AG10803 (cell line): ENCODE results near the gene SOX8.

Source experiments
- DNase-seq: peaks from one replicate; pipeline ENCODE4 v3.0.0; 2010; ENCODE audit warnings: low read depth
- H3K4me3 ChIP-seq: 2 replicates; pipeline ENCODE4 v1.5.1; 2011; ENCODE audit warnings: mild to moderate bottlenecking, low read length, control low read depth
- TF ChIP-seq, protein P1 (sequence below): conservative IDR thresholded peaks from 2 replicates; pipeline ENCODE4 v1.5.1; 2011; ENCODE audit warnings: mild to moderate bottlenecking, low read length, control low read depth, inconsistent platforms

Gene SOX8

DNA sequence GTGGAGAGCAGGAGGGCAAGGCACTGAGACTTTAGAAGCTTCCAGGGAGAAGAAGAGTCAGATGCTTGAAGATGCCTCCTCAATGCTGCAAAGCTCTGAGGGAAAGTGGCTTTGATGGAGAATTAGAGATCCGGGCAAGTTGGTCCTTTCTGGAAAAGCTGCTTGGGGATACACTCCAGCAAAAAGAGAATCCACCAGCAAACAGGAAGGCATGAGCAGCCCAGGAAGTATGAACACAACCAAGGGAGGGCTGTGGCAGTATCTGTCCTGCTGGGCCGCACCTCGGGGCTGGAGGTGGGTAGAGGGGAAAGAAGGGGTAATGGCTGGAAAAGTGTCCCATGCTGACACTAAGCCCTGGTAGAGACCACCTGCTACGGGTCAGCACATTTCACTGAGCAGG, 16.1 kb upstream of the SOX8 start:
- H3K4me3 ChIP-seq, result no peak overlapping the region
- no peak for DNase-seq
- TF ChIP-seq, protein P1, sequence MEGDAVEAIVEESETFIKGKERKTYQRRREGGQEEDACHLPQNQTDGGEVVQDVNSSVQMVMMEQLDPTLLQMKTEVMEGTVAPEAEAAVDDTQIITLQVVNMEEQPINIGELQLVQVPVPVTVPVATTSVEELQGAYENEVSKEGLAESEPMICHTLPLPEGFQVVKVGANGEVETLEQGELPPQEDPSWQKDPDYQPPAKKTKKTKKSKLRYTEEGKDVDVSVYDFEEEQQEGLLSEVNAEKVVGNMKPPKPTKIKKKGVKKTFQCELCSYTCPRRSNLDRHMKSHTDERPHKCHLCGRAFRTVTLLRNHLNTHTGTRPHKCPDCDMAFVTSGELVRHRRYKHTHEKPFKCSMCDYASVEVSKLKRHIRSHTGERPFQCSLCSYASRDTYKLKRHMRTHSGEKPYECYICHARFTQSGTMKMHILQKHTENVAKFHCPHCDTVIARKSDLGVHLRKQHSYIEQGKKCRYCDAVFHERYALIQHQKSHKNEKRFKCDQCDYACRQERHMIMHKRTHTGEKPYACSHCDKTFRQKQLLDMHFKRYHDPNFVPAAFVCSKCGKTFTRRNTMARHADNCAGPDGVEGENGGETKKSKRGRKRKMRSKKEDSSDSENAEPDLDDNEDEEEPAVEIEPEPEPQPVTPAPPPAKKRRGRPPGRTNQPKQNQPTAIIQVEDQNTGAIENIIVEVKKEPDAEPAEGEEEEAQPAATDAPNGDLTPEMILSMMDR, result no peak

DNA sequence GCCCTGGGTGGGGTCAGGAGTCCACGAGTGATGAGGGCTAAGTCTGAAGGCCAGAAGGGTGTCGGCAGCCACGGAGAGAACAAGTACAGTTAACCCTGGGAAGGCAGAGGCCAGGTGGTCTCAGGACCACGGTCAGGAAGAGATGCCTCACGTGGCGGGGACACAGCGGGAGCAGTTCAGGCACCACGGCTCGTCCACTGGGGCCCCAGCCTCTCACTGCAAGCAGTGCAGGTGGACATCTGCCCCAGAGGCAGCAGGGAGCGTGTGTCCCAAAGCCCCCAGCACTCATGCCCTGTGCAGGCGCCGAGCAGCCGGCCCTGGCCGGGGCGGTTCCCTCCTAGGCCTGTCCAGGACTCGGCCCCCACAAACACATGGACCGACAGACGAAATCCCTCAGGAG, 15.5 kb upstream of the SOX8 start:
- TF ChIP-seq, protein P1, result no peak
- no peak overlapping the region for H3K4me3 ChIP-seq
- no peak for DNase-seq

DNA sequence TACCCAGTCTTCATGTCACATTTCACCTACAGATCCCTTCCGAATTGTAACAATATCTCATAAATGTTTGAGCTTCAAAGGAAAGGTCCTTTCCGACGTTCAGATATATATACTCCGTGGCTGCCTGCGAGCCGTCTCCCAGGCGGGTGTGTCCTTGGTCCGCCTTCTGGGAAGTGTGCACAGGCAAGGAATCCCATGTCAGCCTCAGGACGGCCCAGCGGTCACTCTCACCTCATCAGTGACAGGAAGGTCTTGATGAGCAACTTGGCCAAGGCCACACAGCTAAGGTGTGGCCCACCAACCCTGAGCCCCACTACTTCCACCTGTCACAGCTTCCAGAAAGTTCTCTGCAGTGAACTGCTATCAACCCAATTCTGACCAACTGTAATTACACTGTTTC, 15.1 kb upstream of the SOX8 start:
- no peak overlapping the region for H3K4me3 ChIP-seq
- TF ChIP-seq, protein P1, result no peak
- DNase-seq, result no peak

DNA sequence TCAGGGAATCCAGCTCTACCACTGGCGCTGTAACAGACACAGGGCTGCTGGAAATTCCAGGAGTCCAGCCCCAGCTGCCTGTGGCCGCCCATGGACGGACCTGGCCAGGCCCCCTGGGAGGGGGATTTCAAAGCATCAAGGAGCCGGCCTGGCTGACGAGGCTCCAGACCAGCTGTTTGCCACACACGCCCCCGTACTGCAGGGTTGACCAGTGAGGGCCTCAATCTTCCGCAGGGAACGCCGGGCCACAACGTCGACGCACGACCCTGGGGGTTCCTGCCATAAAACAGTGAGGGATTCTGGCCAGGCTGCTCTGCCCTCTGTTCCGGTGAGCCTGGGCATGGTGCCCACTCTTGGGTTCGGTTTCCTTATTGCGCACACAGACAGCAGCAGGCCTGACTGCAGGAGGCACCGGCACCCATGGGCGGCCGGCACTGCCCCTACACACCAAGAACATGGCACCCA, 14.5 kb upstream of the SOX8 start:
- TF ChIP-seq, protein P1, result no peak

DNA sequence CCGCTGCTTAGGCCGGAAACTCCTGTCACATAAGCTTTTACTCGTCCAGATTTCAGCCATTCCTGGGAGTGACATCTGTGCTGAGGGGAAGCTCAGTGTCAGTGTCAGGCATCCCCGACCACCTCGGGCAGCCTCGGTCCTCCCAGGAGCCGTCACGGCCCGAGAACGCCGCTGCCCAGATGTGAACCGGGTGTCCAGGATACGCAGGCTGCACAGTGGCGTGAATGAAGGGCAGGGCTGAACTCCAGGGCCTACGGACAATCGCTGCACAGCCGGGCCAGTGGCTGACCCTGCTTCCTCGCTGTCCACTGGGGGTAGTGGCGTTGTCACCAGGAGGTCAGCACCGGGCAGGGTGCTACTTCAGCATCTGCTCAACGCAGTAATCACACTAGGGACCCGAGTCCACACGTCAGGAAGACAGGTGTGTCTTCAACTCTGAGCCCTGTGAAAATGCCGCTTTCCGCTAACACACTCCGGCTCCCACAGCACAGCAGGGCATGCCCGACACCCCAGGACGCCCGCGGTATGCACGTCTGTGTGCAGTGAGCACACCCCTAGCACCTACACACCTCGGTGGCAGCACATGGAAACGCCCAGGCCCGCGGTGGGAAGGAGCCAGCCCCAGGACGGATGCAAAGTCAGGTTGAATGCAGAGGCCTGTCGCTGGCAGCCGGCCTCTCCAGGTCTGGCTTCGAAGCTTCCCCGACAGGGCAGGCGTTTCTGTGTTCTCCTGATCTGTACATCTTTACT, 13.8 kb upstream of the SOX8 start:
- DNase-seq, result no peak
- no peak overlapping the region for H3K4me3 ChIP-seq
- TF ChIP-seq, protein P1, result no peak

More for the DNA sequence above, 14.5 kb upstream of the SOX8 start:
- no peak overlapping the region for H3K4me3 ChIP-seq
- no peak for DNase-seq

DNA sequence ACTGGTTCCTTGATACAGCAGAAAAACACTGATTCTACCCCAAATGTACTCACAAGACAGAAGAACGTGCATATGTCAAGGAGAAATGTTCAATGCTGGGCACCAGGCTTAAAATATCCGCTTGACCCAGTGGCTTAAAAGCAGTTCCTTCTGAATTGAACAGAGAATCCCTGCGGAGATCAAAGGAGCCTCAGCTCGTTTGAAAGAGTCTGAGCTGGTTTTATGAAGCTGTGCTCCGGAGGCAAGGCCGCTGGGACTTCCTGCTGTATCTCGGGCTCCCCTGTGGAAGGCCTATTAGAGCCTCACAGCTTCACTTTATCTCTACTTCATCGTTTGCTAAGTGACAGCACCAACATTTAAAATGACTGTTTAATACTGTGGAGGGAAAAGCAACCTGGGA, 12.9 kb upstream of the SOX8 start:
- TF ChIP-seq, protein P1, result no peak
- H3K4me3 ChIP-seq, result no peak overlapping the region

More for the DNA sequence above, 12.9 kb upstream of the SOX8 start:
- DNase-seq, result no peak
